CD8-positive, alpha-beta memory T cell (primary cell): ENCODE data around the gene RNF148. TPM values are rescaled to one million over a fixed set of nuclear protein-coding genes. Genes with fewer than 3 reads are reported as not detected.
"Not testable (repeated sequence)": the region's sequence is repeated elsewhere in the genome, so short reads cannot be mapped to it uniquely, and the experiment has no call there.

Experiments
- CTCF ChIA-PET: fragments of 350-600 bp; sonication (Branson Sonifier 250); formaldehyde crosslinking; loops from one replicate; lab custom pipeline; 2021; ENCODE audit warnings: antibody characterized with exemption; lab: Charles Lee
- POLR2A ChIA-PET: fragments of 350-600 bp; sonication (Branson Sonifier 250); formaldehyde crosslinking; loops from one replicate; lab custom pipeline; 2021; ENCODE audit warnings: antibody characterized with exemption; lab: Charles Lee
- DNase-seq, 5 donors: peaks; one replicate each; pipeline versions ENCODE4 v3.0.0 to v3.0.0-alpha.2; 2020 to 2022; ENCODE audit warnings: mixed read lengths in 1 of 5
- H3K27ac ChIP-seq: one replicate; pipeline ENCODE4 v1.7.0; 2013; ENCODE audit warnings: low read depth, mild to moderate bottlenecking, low read length, moderate library complexity
- H3K27me3 ChIP-seq: 2 replicates; pipeline ENCODE4 v1.7.0; 2013; ENCODE audit warnings: low read length, mild to moderate bottlenecking; ENCODE audit not compliant: insufficient read depth, poor library complexity, severe bottlenecking
- H3K36me3 ChIP-seq: 2 replicates; pipeline ENCODE4 v1.7.0; 2013; ENCODE audit warnings: mild to moderate bottlenecking, low read length, moderate library complexity; ENCODE audit not compliant: insufficient read depth
- H3K4me1 ChIP-seq: 2 replicates; pipeline ENCODE4 v1.7.0; 2013; ENCODE audit warnings: mild to moderate bottlenecking, low read length, moderate library complexity; ENCODE audit not compliant: insufficient read depth
- H3K4me3 ChIP-seq: 2 replicates; pipeline ENCODE4 v1.7.0; 2013; ENCODE audit warnings: mild to moderate bottlenecking, low read length
- H3K9me3 ChIP-seq: 2 replicates; pipeline ENCODE4 v1.7.0; 2013; ENCODE audit warnings: mild to moderate bottlenecking, low read length
- H3K27ac Mint-ChIP-seq, 8 donors: one replicate each; pipeline ENCODE4 v1.8.0; 2020 to 2021; ENCODE audit warnings: mixed read lengths in 8 of 8, mild to moderate bottlenecking in 6 of 8, inconsistent platforms in 3 of 8, moderate library complexity in 3 of 8
- H3K27me3 Mint-ChIP-seq, 2 donors: one replicate each; pipeline ENCODE4 v1.8.0; 2020 to 2021; ENCODE audit warnings: mixed read lengths in 2 of 2, mild to moderate bottlenecking in 1 of 2, moderate library complexity in 1 of 2
- H3K36me3 Mint-ChIP-seq, 3 donors: one replicate each; pipeline ENCODE4 v1.8.0; 2020 to 2021; ENCODE audit warnings: mixed read lengths in 3 of 3, inconsistent platforms in 1 of 3, mild to moderate bottlenecking in 1 of 3
- H3K4me1 Mint-ChIP-seq, 3 donors: one replicate each; pipeline ENCODE4 v1.8.0; 2020 to 2021; ENCODE audit warnings: mixed read lengths in 3 of 3, inconsistent platforms in 1 of 3, mild to moderate bottlenecking in 1 of 3
- H3K4me3 Mint-ChIP-seq, 7 donors: one replicate each; pipeline ENCODE4 v1.8.0; 2020 to 2021; ENCODE audit warnings: mixed read lengths in 7 of 7, mild to moderate bottlenecking in 6 of 7, moderate library complexity in 4 of 7, inconsistent platforms in 2 of 7
- H3K9me3 Mint-ChIP-seq, 5 donors: one replicate each; pipeline ENCODE4 v1.8.0; 2020 to 2022; ENCODE audit warnings: mixed read lengths in 5 of 5, mild to moderate bottlenecking in 3 of 5, moderate library complexity in 2 of 5, inconsistent platforms in 1 of 5
- polyA plus RNA-seq: library from polyadenylated mRNA; unstranded; fragments of 300-500 nt; fragmentation: Illumina TruSeq; gene quantifications from one replicate; pipeline ENCODE4 v1.2.3, GENCODE V29; 2021
- total RNA-seq, 2 experiments: library from RNA; stranded (reverse); gene quantifications; one replicate each; pipeline ENCODE4 v1.2.3, GENCODE V29; 2021

The RNF148 gene
- total and polyA plus RNA-seq, 3 experiments from 2014 or later, result not detected

GRCh38 chr7:122686360-122686878 lies 16.3 kb downstream of the RNF148 start:
- Mint-ChIP-seq H3K4me1 (no peaks in the 10 kb centered on the region), H3K36me3 (no peaks in the 10 kb centered on the region), H3K27me3 (no peaks in the 10 kb centered on the region), H3K9me3 (peaks cover 0 to 15% (median 0%) of the 10 kb centered on the region in 5 donors), H3K4me3 (no peak overlapping the region), H3K27ac (no peak overlapping the region)
- Histone ChIP-seq H3K9me3 (no peaks in the 10 kb centered on the region), H3K36me3 (no peaks in the 10 kb centered on the region), H3K27ac (no peak overlapping the region), H3K4me1 (no peaks in the 10 kb centered on the region), H3K4me3 (no peak overlapping the region), H3K27me3 (no peaks in the 10 kb centered on the region)
- CTCF ChIA-PET, result interaction anchor here (0.9 kb wide), 1 partner anchor 19 kb away, joined by 3 read pairs; no protein-coding TSS in a partner anchor
- POLR2A ChIA-PET, result no interaction called here
- DNase-seq, result no peak

GRCh38 chr7:122684504-122684903 lies 18.2 kb downstream of the RNF148 start:
- no peaks in the 10 kb centered on the region for H3K36me3 Mint-ChIP-seq
- ChIA-PET CTCF (no interaction called here), POLR2A (no interaction called here)
- Histone ChIP-seq H3K27me3 (no peaks in the 10 kb centered on the region), H3K4me1 (no peaks in the 10 kb centered on the region), H3K27ac (no peak overlapping the region), H3K4me3 (no peak overlapping the region), H3K36me3 (no peaks in the 10 kb centered on the region), H3K9me3 (no peaks in the 10 kb centered on the region)
- DNase-seq, result no peak
- H3K9me3 Mint-ChIP-seq, result peaks cover 0 to 15% (median 2%) of the 10 kb centered on the region in 5 donors
- no peak overlapping the region for H3K4me3 Mint-ChIP-seq
- H3K4me1 Mint-ChIP-seq, result no peaks in the 10 kb centered on the region
- H3K27ac Mint-ChIP-seq, result no peak overlapping the region
- H3K27me3 Mint-ChIP-seq, result no peaks in the 10 kb centered on the region

GRCh38 chr7:122682815-122683550 lies 19.7 kb downstream of the RNF148 start:
- Histone ChIP-seq H3K4me3 (no peak overlapping the region), H3K27me3 (no peaks in the 10 kb centered on the region), H3K4me1 (no peaks in the 10 kb centered on the region), H3K9me3 (no peaks in the 10 kb centered on the region), H3K36me3 (no peaks in the 10 kb centered on the region), H3K27ac (no peak overlapping the region)
- DNase-seq, result no peak
- peaks cover 0 to 24% (median 5%) of the 10 kb centered on the region in 5 donors for H3K9me3 Mint-ChIP-seq
- H3K4me3 Mint-ChIP-seq, result no peak overlapping the region
- no peaks in the 10 kb centered on the region for H3K4me1 Mint-ChIP-seq
- H3K27me3 Mint-ChIP-seq, result no peaks in the 10 kb centered on the region
- H3K27ac Mint-ChIP-seq, result no peak overlapping the region
- CTCF ChIA-PET, result no interaction called here
- POLR2A ChIA-PET, result no interaction called here
- H3K36me3 Mint-ChIP-seq, result no peaks in the 10 kb centered on the region

GRCh38 chr7:122681186-122681585 lies 21.5 kb downstream of the RNF148 start:
- H3K4me1 ChIP-seq, H3K27me3 ChIP-seq, H3K27ac ChIP-seq, H3K36me3 Mint-ChIP-seq, H3K4me1 Mint-ChIP-seq, H3K9me3 ChIP-seq, H3K36me3 ChIP-seq, H3K27me3 Mint-ChIP-seq, H3K27ac Mint-ChIP-seq, H3K4me3 Mint-ChIP-seq, POLR2A ChIA-PET, H3K4me3 ChIP-seq, CTCF ChIA-PET, DNase-seq: not testable (repeated sequence)
- peaks cover 4 to 24% (median 5%) of the 10 kb centered on the region in 5 donors for H3K9me3 Mint-ChIP-seq

- Histone ChIP-seq H3K27me3 (no peaks in the 10 kb centered on the region), H3K4me3 (no peak overlapping the region), H3K4me1 (no peaks in the 10 kb centered on the region), H3K36me3 (no peaks in the 10 kb centered on the region), H3K9me3 (no peaks in the 10 kb centered on the region), H3K27ac (no peak overlapping the region)
- no peak for DNase-seq
- Mint-ChIP-seq H3K27ac (no peak overlapping the region), H3K36me3 (no peaks in the 10 kb centered on the region), H3K9me3 (peaks cover 4 to 24% (median 5%) of the 10 kb centered on the region in 5 donors), H3K27me3 (no peaks in the 10 kb centered on the region), H3K4me1 (no peaks in the 10 kb centered on the region), H3K4me3 (no peak overlapping the region)
- CTCF ChIA-PET, result no interaction called here
- POLR2A ChIA-PET, result no interaction called here
These were observed 22.9 kb downstream of the RNF148 start for GRCh38 chr7:122679813-122680212.

- not testable (repeated sequence) for H3K27me3 Mint-ChIP-seq
These were observed 23.4 kb downstream of the RNF148 start for GRCh38 chr7:122679269-122679709.

GRCh38 chr7:122677149-122677548 lies 25.6 kb downstream of the RNF148 start:
- H3K9me3 ChIP-seq, result no peaks in the 10 kb centered on the region
- no peak overlapping the region for H3K4me3 Mint-ChIP-seq
- H3K4me1 ChIP-seq, result no peaks in the 10 kb centered on the region
- no peak overlapping the region for H3K27ac ChIP-seq
- no peaks in the 10 kb centered on the region for H3K4me1 Mint-ChIP-seq
- peaks cover 5 to 22% (median 5%) of the 10 kb centered on the region in 5 donors for H3K9me3 Mint-ChIP-seq
- DNase-seq, result no peak
- no peaks in the 10 kb centered on the region for H3K27me3 Mint-ChIP-seq
- CTCF ChIA-PET, result no interaction called here
- POLR2A ChIA-PET, result no interaction called here
- H3K27me3 ChIP-seq, result no peaks in the 10 kb centered on the region
- no peak overlapping the region for H3K4me3 ChIP-seq
- H3K36me3 ChIP-seq, result no peaks in the 10 kb centered on the region
- no peaks in the 10 kb centered on the region for H3K36me3 Mint-ChIP-seq
- H3K27ac Mint-ChIP-seq, result no peak overlapping the region

More at GRCh38 chr7:122679269-122679709, 23.4 kb downstream of the RNF148 start:
- H3K36me3 ChIP-seq, H3K36me3 Mint-ChIP-seq, H3K27me3 ChIP-seq, H3K4me1 ChIP-seq, H3K9me3 ChIP-seq, POLR2A ChIA-PET, H3K4me3 Mint-ChIP-seq, H3K27ac ChIP-seq, H3K4me1 Mint-ChIP-seq, DNase-seq, H3K27ac Mint-ChIP-seq, CTCF ChIA-PET, H3K4me3 ChIP-seq: not testable (repeated sequence)
- H3K9me3 Mint-ChIP-seq, result peaks cover 5 to 27% (median 5%) of the 10 kb centered on the region in 5 donors

GRCh38 chr7:122676466-122676865 lies 26.3 kb downstream of the RNF148 start:
- no peak for DNase-seq
- Histone ChIP-seq H3K4me1 (no peaks in the 10 kb centered on the region), H3K4me3 (no peak overlapping the region), H3K27me3 (no peaks in the 10 kb centered on the region), H3K27ac (no peak overlapping the region), H3K36me3 (no peaks in the 10 kb centered on the region), H3K9me3 (no peaks in the 10 kb centered on the region)
- Mint-ChIP-seq H3K9me3 (peaks cover 5 to 18% (median 5%) of the 10 kb centered on the region in 5 donors), H3K4me1 (no peaks in the 10 kb centered on the region), H3K27ac (no peak overlapping the region), H3K36me3 (no peaks in the 10 kb centered on the region), H3K27me3 (no peaks in the 10 kb centered on the region), H3K4me3 (no peak overlapping the region)
- CTCF ChIA-PET, result no interaction called here
- POLR2A ChIA-PET, result no interaction called here
